ENCODE measurements around the gene MRPL21. TPM values are rescaled to one million over a fixed set of nuclear protein-coding genes. Genes with fewer than 3 reads are reported as not detected.
"Not testable (repeated sequence)": the region's sequence is repeated elsewhere in the genome, so short reads cannot be mapped to it uniquely, and the experiment has no call there.

MRPL21 gene
- total RNA-seq, 1 experiment from 2014 or later, result 179 TPM

DNA sequence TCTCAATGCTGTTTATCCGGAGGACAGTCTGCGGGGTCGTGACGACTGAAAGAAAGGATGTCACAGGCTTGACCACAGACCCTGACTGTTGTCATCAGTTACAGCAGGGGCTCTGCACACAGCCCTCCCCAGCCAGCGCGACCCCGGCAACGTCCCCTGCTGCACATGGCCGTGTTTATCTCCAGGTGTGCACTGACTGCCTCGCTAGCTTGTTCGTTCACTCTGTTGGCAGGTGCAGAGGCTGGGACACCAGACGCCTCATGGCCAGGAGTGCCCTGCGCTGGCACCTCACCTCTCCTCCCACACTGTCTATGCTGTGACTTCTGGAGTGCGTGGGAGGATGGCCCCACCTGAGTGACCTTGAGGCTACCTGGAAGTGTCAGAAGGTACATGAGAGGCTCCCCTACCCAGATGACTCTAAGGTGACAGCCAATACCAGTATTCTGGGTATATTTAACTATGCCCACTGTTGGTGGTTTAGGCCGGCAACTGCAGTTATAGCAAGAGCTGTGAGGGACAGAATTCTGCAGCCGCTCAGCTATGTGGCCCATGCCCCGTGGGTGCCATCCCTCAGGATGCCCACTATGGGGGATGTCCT, 12.2 kb downstream of the MRPL21 start:
- Mint-ChIP-seq H3K27me3 (ENCODE audit: insufficient read depth, unreplicated experiment) (no peaks in the 10 kb centered on the region), H3K4me1 (ENCODE audit: low read depth, unreplicated experiment) (no peaks in the 10 kb centered on the region), H3K4me3 (ENCODE audit: unreplicated experiment) (no peak overlapping the region), H3K9me3 (ENCODE audit: unreplicated experiment) (no peaks in the 10 kb centered on the region), H3K36me3 (ENCODE audit: insufficient read depth, unreplicated experiment) (peaks cover 62% of the 10 kb centered on the region), H3K27ac (ENCODE audit: unreplicated experiment) (no peak overlapping the region)
- H3K27me3 ChIP-seq (replicated peaks; ENCODE audit: control insufficient read depth, insufficient read depth, low read length), result no peaks in the 10 kb centered on the region
- peaks cover 12% of the 10 kb centered on the region for H3K36me3 ChIP-seq (ENCODE audit: control insufficient read depth, insufficient read depth, low read length)
- POLR2A ChIA-PET, result no interaction called here
- no peaks in the 10 kb centered on the region for H3K9me3 ChIP-seq
- TF ChIP-seq, protein P1, sequence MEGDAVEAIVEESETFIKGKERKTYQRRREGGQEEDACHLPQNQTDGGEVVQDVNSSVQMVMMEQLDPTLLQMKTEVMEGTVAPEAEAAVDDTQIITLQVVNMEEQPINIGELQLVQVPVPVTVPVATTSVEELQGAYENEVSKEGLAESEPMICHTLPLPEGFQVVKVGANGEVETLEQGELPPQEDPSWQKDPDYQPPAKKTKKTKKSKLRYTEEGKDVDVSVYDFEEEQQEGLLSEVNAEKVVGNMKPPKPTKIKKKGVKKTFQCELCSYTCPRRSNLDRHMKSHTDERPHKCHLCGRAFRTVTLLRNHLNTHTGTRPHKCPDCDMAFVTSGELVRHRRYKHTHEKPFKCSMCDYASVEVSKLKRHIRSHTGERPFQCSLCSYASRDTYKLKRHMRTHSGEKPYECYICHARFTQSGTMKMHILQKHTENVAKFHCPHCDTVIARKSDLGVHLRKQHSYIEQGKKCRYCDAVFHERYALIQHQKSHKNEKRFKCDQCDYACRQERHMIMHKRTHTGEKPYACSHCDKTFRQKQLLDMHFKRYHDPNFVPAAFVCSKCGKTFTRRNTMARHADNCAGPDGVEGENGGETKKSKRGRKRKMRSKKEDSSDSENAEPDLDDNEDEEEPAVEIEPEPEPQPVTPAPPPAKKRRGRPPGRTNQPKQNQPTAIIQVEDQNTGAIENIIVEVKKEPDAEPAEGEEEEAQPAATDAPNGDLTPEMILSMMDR (IDR thresholded peaks at IDR 0.05; ENCODE audit: insufficient read depth in 1 of 2, low read depth in 1 of 2, low read length in 1 of 2, severe bottlenecking in 1 of 2, unreplicated experiment in 1 of 2), result no peak
- DNase-seq, result no peak
- no peak overlapping the region for H3K4me3 ChIP-seq (ENCODE audit: low read depth, low read length)
- no TSS peak for BruUV-seq (replicated peaks)
- CTCF ChIA-PET, result no interaction called here
- no peaks in the 10 kb centered on the region for H3K4me1 ChIP-seq
- intact Hi-C loops (cut with micrococcal nuclease; ENCODE audit: unreplicated experiment), result no loop called here

DNA sequence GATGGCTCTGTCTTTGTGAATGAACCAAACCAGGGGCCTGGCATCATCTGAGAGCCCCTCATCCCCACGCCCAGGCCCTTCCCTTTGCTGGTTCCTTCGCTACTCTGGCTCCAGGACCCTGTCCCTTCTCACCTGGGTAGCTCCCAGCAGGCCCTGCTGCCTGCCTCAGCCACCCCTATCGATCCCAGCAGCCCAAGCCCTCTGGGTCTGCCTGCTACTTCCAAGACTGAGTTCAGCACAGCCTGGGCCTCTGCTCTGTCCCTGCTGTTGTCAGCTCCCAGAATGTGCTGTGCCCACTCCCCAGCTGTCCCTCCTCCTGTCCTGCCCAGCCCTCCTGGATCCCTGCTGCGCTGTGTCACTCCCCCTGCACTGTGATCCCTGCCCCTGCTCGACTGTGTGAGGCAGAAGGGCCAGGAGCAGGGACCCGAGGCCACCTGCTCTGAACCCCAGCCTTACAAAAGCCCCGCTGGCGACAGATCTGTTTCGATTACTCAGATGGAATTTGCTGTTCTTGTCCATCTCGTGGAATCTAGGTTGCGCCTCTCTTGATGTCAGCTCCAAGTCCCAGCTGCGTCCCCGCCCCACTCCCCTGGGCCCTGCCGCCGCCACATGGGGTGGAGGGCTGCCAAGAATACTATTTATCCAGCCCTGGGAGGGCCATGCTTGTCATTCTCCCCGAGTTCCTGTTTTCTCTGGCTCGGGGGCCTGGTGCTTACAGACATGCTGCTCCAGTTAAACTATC, 13.0 kb downstream of the MRPL21 start:
- intact Hi-C loops (cut with micrococcal nuclease; ENCODE audit: unreplicated experiment), result no loop called here
- peaks cover 56% of the 10 kb centered on the region for H3K36me3 Mint-ChIP-seq (ENCODE audit: insufficient read depth, unreplicated experiment)
- H3K36me3 ChIP-seq (ENCODE audit: control insufficient read depth, insufficient read depth, low read length), result peaks cover 10% of the 10 kb centered on the region
- no peaks in the 10 kb centered on the region for H3K4me1 ChIP-seq
- H3K27ac Mint-ChIP-seq (ENCODE audit: unreplicated experiment), result no peak overlapping the region
- ChIA-PET POLR2A (no interaction called here), CTCF (no interaction called here)
- TF ChIP-seq, protein P1 (IDR thresholded peaks at IDR 0.05; ENCODE audit: insufficient read depth in 1 of 2, low read depth in 1 of 2, low read length in 1 of 2, severe bottlenecking in 1 of 2, unreplicated experiment in 1 of 2), result no peak
- H3K9me3 Mint-ChIP-seq (ENCODE audit: unreplicated experiment), result no peaks in the 10 kb centered on the region
- no peaks in the 10 kb centered on the region for H3K27me3 Mint-ChIP-seq (ENCODE audit: insufficient read depth, unreplicated experiment)
- H3K4me3 ChIP-seq (ENCODE audit: low read depth, low read length), result no peak overlapping the region
- H3K9me3 ChIP-seq, result no peaks in the 10 kb centered on the region
- no peak for DNase-seq
- H3K4me3 Mint-ChIP-seq (ENCODE audit: unreplicated experiment), result no peak overlapping the region
- no peaks in the 10 kb centered on the region for H3K27me3 ChIP-seq (replicated peaks; ENCODE audit: control insufficient read depth, insufficient read depth, low read length)
- no TSS peak for BruUV-seq (replicated peaks)
- H3K4me1 Mint-ChIP-seq (ENCODE audit: low read depth, unreplicated experiment), result no peaks in the 10 kb centered on the region

DNA sequence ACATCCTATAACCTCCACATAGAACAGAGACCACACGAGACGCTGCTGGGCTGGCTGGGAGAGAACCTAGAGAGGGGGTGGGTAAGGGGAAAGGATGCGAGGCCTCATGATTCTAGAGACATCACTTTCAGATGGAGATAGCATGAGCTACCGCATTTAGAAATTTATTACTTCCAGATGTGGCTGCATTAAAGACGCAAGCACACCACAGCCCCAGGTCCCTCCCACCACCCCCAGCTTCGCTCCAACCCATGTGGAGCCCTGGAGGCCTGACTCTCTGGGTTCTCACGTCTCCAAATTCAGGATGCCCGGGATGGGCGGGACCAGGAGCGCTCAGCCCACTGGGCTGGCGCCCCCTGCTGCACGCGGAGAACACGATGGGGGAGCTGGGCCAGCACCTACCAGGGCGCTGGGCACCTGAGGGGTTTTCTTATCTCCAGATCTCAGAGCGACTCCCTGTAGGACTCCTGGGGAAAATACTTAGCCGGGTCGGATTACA, 13.6 kb downstream of the MRPL21 start:
- H3K36me3 Mint-ChIP-seq (ENCODE audit: insufficient read depth, unreplicated experiment), result peaks cover 52% of the 10 kb centered on the region
- H3K9me3 Mint-ChIP-seq (ENCODE audit: unreplicated experiment), result no peaks in the 10 kb centered on the region
- peak in 1 of 2 experiments; percentile 59 for DNase-seq
- H3K4me3 Mint-ChIP-seq (ENCODE audit: unreplicated experiment), result no peak overlapping the region
- Histone ChIP-seq H3K4me3 (ENCODE audit: low read depth, low read length) (no peak overlapping the region), H3K27me3 (replicated peaks; ENCODE audit: control insufficient read depth, insufficient read depth, low read length) (no peaks in the 10 kb centered on the region), H3K4me1 (no peaks in the 10 kb centered on the region), H3K9me3 (no peaks in the 10 kb centered on the region), H3K36me3 (ENCODE audit: control insufficient read depth, insufficient read depth, low read length) (peaks cover 9% of the 10 kb centered on the region)
- H3K4me1 Mint-ChIP-seq (ENCODE audit: low read depth, unreplicated experiment), result no peaks in the 10 kb centered on the region
- CTCF ChIA-PET, result no interaction called here
- POLR2A ChIA-PET, result interaction anchor here (0.6 kb wide), 1 partner anchor 496 kb away, joined by 4 read pairs; no protein-coding TSS in a partner anchor
- H3K27me3 Mint-ChIP-seq (ENCODE audit: insufficient read depth, unreplicated experiment), result no peaks in the 10 kb centered on the region
- no peak overlapping the region for H3K27ac Mint-ChIP-seq (ENCODE audit: unreplicated experiment)
- intact Hi-C loops (cut with micrococcal nuclease; ENCODE audit: unreplicated experiment), result no loop called here
- BruUV-seq (replicated peaks), result no TSS peak
- TF ChIP-seq, protein P1 (IDR thresholded peaks at IDR 0.05; ENCODE audit: insufficient read depth in 1 of 2, low read depth in 1 of 2, low read length in 1 of 2, severe bottlenecking in 1 of 2, unreplicated experiment in 1 of 2), result peak; percentile 25 to 49

DNA sequence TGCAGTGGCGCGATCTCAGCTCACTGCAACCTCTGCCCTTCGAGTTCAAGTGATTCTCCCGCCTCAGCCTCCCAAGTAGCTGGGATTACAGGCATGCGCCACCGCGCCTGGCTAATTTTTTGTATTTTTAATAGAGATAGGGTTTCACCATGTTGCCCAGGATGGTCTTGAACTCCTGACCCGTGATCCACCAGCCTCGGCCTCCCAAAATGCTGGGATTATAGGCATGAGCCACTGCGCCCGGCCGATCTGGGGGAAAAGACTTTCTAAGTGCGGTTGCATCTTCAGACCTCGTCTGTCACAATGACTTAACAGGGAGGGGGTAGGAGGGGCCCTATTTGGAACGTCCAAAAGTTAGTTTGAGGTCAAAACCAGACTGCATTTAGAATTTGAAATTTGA, 18.8 kb downstream of the MRPL21 start:
- intact Hi-C loops (cut with micrococcal nuclease; ENCODE audit: unreplicated experiment); H3K4me1 Mint-ChIP-seq (ENCODE audit: low read depth, unreplicated experiment); H3K36me3 ChIP-seq (ENCODE audit: control insufficient read depth, insufficient read depth, low read length); BruUV-seq (replicated peaks); POLR2A ChIA-PET; H3K27me3 Mint-ChIP-seq (ENCODE audit: insufficient read depth, unreplicated experiment); H3K4me3 ChIP-seq (ENCODE audit: low read depth, low read length); H3K4me3 Mint-ChIP-seq (ENCODE audit: unreplicated experiment); DNase-seq; H3K9me3 Mint-ChIP-seq (ENCODE audit: unreplicated experiment); H3K4me1 ChIP-seq; H3K27ac Mint-ChIP-seq (ENCODE audit: unreplicated experiment); H3K9me3 ChIP-seq; H3K27me3 ChIP-seq (replicated peaks; ENCODE audit: control insufficient read depth, insufficient read depth, low read length); H3K36me3 Mint-ChIP-seq (ENCODE audit: insufficient read depth, unreplicated experiment): not testable (repeated sequence)
- CTCF ChIA-PET, result interaction anchor here (0.6 kb wide), 1 partner anchor 8 kb away, joined by 3 read pairs; no protein-coding TSS in a partner anchor
